WTC11 (cell line): ENCODE data around the gene MTERF4. TPM values are rescaled to one million over a fixed set of nuclear protein-coding genes. Genes with fewer than 3 reads are reported as not detected.

Experiments
- CREB1 ChIP-seq: sonication (generic); formaldehyde crosslinking; IDR thresholded peaks from 2 replicates; pipeline ENCODE4 v1.8.0; 2023; ENCODE audit warnings: mild to moderate bottlenecking, missing genetic modification reagents
- ETV6 ChIP-seq: sonication (generic); formaldehyde crosslinking; IDR thresholded peaks from 2 replicates; pipeline ENCODE4 v1.8.1; 2022; ENCODE audit warnings: mild to moderate bottlenecking, missing genetic modification reagents
- NFE2L1 ChIP-seq: sonication (generic); formaldehyde crosslinking; IDR thresholded peaks from 2 replicates; pipeline ENCODE4 v1.8.1; 2023; ENCODE audit warnings: missing genetic modification reagents
- total RNA-seq: library from RNA; stranded (reverse); gene quantifications from 3 replicates; pipeline ENCODE4 v1.2.3, GENCODE V29; 2021
- TF ChIP-seq, protein P1 (sequence below): fragments of 250-450 bp; sonication (Bioruptor Pico); IDR thresholded peaks from 2 replicates; pipeline ENCODE4 v1.9.0; 2021; ENCODE audit warnings: mild to moderate bottlenecking, borderline replicate concordance
- TF ChIP-seq, protein P2 (sequence below): sonication (generic); formaldehyde crosslinking; IDR thresholded peaks from 2 replicates; pipeline ENCODE4 v1.8.0; 2023; ENCODE audit warnings: missing genetic modification reagents
- TF ChIP-seq, protein P3 (sequence below): fragments of 250-450 bp; sonication (Bioruptor Pico); IDR thresholded peaks from 2 replicates; pipeline ENCODE4 v1.8.0; 2021; ENCODE audit warnings: mild to moderate bottlenecking
- TF ChIP-seq, protein P4 (sequence below): sonication (generic); formaldehyde crosslinking; IDR thresholded peaks from 2 replicates; pipeline ENCODE4 v1.8.1; 2023; ENCODE audit warnings: mild to moderate bottlenecking, missing genetic modification reagents, borderline replicate concordance
- TF ChIP-seq, protein P5 (sequence below): sonication (generic); formaldehyde crosslinking; IDR thresholded peaks from 2 replicates; pipeline ENCODE4 v1.8.0; 2023; ENCODE audit warnings: missing genetic modification reagents, mild to moderate bottlenecking, borderline replicate concordance
- TF ChIP-seq, protein P6 (sequence below): fragments of 250-450 bp; sonication (Bioruptor Pico); IDR thresholded peaks from 2 replicates; pipeline ENCODE4 v1.9.0; 2021; ENCODE audit warnings: mild to moderate bottlenecking
- TF ChIP-seq, protein P7 (sequence below): sonication (generic); formaldehyde crosslinking; IDR thresholded peaks from 2 replicates; pipeline ENCODE4 v1.8.0; 2022; ENCODE audit warnings: mild to moderate bottlenecking, missing genetic modification reagents

Gene MTERF4
- total RNA-seq, 1 experiment from 2014 or later = 23.3 TPM

DNA sequence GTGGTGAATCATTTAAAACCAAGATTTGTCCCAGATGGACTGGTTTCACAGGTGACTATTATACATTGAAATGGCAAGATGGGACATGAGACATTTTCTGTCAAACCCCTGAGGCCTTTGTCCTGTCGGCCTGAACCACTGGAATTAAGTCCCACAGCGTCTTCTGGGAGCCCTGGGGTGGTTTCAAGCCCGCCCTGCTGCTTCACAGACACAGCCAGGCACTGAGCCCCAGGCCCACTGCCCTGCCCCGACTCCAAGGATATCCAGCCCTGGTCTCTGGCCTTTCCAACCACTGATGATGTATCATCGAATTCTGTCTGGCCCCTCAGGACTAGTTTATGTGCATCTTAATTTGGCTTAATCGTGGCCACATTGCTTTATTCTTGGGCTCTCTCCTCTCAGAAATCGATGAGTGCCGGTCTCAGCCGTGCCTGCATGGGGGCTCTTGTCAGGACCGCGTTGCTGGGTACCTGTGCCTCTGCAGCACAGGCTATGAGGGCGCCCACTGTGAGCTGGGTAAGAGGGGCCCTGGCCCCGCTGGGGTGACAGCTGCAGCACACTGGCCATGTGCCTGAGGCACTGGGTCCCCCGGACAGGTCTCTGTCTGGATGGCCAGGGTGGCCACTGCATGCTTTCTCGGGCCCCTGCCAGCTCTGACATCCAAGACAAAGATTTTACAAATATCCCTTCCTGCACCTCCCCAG lies 39.5 kb downstream of the MTERF4 start (continued):
- TF ChIP-seq, protein P1, sequence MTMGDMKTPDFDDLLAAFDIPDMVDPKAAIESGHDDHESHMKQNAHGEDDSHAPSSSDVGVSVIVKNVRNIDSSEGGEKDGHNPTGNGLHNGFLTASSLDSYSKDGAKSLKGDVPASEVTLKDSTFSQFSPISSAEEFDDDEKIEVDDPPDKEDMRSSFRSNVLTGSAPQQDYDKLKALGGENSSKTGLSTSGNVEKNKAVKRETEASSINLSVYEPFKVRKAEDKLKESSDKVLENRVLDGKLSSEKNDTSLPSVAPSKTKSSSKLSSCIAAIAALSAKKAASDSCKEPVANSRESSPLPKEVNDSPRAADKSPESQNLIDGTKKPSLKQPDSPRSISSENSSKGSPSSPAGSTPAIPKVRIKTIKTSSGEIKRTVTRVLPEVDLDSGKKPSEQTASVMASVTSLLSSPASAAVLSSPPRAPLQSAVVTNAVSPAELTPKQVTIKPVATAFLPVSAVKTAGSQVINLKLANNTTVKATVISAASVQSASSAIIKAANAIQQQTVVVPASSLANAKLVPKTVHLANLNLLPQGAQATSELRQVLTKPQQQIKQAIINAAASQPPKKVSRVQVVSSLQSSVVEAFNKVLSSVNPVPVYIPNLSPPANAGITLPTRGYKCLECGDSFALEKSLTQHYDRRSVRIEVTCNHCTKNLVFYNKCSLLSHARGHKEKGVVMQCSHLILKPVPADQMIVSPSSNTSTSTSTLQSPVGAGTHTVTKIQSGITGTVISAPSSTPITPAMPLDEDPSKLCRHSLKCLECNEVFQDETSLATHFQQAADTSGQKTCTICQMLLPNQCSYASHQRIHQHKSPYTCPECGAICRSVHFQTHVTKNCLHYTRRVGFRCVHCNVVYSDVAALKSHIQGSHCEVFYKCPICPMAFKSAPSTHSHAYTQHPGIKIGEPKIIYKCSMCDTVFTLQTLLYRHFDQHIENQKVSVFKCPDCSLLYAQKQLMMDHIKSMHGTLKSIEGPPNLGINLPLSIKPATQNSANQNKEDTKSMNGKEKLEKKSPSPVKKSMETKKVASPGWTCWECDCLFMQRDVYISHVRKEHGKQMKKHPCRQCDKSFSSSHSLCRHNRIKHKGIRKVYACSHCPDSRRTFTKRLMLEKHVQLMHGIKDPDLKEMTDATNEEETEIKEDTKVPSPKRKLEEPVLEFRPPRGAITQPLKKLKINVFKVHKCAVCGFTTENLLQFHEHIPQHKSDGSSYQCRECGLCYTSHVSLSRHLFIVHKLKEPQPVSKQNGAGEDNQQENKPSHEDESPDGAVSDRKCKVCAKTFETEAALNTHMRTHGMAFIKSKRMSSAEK = no peak
- TF ChIP-seq, protein P2, sequence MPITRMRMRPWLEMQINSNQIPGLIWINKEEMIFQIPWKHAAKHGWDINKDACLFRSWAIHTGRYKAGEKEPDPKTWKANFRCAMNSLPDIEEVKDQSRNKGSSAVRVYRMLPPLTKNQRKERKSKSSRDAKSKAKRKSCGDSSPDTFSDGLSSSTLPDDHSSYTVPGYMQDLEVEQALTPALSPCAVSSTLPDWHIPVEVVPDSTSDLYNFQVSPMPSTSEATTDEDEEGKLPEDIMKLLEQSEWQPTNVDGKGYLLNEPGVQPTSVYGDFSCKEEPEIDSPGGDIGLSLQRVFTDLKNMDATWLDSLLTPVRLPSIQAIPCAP (CRISPR knock-in tag) = no peak
- TF ChIP-seq, protein P3, sequence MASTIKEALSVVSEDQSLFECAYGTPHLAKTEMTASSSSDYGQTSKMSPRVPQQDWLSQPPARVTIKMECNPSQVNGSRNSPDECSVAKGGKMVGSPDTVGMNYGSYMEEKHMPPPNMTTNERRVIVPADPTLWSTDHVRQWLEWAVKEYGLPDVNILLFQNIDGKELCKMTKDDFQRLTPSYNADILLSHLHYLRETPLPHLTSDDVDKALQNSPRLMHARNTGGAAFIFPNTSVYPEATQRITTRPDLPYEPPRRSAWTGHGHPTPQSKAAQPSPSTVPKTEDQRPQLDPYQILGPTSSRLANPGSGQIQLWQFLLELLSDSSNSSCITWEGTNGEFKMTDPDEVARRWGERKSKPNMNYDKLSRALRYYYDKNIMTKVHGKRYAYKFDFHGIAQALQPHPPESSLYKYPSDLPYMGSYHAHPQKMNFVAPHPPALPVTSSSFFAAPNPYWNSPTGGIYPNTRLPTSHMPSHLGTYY (CRISPR knock-in tag) = no peak
- TF ChIP-seq, protein P4, sequence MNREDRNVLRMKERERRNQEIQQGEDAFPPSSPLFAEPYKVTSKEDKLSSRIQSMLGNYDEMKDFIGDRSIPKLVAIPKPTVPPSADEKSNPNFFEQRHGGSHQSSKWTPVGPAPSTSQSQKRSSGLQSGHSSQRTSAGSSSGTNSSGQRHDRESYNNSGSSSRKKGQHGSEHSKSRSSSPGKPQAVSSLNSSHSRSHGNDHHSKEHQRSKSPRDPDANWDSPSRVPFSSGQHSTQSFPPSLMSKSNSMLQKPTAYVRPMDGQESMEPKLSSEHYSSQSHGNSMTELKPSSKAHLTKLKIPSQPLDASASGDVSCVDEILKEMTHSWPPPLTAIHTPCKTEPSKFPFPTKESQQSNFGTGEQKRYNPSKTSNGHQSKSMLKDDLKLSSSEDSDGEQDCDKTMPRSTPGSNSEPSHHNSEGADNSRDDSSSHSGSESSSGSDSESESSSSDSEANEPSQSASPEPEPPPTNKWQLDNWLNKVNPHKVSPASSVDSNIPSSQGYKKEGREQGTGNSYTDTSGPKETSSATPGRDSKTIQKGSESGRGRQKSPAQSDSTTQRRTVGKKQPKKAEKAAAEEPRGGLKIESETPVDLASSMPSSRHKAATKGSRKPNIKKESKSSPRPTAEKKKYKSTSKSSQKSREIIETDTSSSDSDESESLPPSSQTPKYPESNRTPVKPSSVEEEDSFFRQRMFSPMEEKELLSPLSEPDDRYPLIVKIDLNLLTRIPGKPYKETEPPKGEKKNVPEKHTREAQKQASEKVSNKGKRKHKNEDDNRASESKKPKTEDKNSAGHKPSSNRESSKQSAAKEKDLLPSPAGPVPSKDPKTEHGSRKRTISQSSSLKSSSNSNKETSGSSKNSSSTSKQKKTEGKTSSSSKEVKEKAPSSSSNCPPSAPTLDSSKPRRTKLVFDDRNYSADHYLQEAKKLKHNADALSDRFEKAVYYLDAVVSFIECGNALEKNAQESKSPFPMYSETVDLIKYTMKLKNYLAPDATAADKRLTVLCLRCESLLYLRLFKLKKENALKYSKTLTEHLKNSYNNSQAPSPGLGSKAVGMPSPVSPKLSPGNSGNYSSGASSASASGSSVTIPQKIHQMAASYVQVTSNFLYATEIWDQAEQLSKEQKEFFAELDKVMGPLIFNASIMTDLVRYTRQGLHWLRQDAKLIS (CRISPR knock-in tag) = no peak
- no peak for TF ChIP-seq NFE2L1
- TF ChIP-seq ETV6 = no peak
- TF ChIP-seq, protein P5, sequence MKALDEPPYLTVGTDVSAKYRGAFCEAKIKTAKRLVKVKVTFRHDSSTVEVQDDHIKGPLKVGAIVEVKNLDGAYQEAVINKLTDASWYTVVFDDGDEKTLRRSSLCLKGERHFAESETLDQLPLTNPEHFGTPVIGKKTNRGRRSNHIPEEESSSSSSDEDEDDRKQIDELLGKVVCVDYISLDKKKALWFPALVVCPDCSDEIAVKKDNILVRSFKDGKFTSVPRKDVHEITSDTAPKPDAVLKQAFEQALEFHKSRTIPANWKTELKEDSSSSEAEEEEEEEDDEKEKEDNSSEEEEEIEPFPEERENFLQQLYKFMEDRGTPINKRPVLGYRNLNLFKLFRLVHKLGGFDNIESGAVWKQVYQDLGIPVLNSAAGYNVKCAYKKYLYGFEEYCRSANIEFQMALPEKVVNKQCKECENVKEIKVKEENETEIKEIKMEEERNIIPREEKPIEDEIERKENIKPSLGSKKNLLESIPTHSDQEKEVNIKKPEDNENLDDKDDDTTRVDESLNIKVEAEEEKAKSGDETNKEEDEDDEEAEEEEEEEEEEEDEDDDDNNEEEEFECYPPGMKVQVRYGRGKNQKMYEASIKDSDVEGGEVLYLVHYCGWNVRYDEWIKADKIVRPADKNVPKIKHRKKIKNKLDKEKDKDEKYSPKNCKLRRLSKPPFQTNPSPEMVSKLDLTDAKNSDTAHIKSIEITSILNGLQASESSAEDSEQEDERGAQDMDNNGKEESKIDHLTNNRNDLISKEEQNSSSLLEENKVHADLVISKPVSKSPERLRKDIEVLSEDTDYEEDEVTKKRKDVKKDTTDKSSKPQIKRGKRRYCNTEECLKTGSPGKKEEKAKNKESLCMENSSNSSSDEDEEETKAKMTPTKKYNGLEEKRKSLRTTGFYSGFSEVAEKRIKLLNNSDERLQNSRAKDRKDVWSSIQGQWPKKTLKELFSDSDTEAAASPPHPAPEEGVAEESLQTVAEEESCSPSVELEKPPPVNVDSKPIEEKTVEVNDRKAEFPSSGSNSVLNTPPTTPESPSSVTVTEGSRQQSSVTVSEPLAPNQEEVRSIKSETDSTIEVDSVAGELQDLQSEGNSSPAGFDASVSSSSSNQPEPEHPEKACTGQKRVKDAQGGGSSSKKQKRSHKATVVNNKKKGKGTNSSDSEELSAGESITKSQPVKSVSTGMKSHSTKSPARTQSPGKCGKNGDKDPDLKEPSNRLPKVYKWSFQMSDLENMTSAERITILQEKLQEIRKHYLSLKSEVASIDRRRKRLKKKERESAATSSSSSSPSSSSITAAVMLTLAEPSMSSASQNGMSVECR (CRISPR knock-in tag) = no peak
- TF ChIP-seq, protein P6, sequence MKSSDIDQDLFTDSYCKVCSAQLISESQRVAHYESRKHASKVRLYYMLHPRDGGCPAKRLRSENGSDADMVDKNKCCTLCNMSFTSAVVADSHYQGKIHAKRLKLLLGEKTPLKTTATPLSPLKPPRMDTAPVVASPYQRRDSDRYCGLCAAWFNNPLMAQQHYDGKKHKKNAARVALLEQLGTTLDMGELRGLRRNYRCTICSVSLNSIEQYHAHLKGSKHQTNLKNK (CRISPR knock-in tag) = no peak
- TF ChIP-seq CREB1 (CRISPR knock-in tag) = no peak
- TF ChIP-seq, protein P7, sequence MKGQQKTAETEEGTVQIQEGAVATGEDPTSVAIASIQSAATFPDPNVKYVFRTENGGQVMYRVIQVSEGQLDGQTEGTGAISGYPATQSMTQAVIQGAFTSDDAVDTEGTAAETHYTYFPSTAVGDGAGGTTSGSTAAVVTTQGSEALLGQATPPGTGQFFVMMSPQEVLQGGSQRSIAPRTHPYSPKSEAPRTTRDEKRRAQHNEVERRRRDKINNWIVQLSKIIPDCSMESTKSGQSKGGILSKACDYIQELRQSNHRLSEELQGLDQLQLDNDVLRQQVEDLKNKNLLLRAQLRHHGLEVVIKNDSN = no peak
